GM18861 (cell line): ENCODE measurements around the gene HAL.
A peak's percentile ranks its signal among the peaks of the same experiment; 100 is the strongest.

ENCODE experiments used
- ATAC-seq: cut with Tn5 transposase; IDR thresholded peaks from one replicate; pipeline ENCODE4 v1.9.1; 2021; ENCODE audit not compliant: unreplicated experiment

The HAL gene

DNA sequence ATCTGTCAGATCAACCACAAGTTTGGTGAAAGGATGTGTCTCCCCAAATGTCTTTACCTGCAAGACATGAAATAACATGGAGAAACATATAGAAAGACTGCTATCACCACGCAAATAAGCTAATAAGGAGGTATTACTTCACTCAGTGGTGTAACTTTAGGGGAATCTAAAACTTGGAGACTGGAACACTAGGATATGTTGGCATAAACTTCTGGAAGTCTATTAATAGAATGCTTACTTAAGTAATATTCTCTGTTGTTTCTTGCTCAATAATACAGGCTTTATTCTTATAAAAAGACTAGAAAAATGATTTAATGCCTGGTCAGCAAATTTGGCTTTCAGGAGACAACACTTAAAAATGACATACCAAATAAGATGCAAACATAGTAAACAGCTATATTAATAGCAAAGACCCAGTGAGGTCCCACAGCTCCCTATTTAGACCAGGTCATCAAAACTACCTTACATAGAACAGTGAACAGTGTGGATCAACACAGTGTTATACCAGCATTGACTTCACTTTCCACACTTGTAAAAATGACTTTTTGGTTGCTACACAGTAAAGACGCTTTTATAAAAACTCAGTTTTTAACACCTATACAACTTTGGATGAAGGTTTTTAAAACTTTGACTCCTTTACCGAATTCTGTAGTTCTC is 18.9 kb upstream of the HAL start:
- no peak for ATAC-seq

DNA sequence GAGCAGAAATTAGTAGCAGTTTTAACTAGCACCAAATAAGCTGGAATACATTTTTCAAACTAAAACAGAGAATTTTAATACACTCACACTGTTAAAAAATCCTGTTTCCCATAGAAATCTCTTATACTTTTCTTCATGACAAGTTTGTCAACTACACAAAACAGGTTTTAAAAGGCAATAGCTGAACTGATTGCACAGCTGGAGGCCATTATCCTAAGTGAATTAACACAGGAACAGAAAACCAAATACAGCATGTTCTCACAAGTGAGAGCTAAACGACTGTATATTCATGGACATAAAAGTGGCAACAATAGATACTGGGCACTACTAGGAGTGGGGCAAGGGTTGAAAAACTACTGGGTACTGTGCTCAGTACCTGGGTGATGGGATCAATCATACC is 11.6 kb upstream of the HAL start:
- no peak for ATAC-seq

DNA sequence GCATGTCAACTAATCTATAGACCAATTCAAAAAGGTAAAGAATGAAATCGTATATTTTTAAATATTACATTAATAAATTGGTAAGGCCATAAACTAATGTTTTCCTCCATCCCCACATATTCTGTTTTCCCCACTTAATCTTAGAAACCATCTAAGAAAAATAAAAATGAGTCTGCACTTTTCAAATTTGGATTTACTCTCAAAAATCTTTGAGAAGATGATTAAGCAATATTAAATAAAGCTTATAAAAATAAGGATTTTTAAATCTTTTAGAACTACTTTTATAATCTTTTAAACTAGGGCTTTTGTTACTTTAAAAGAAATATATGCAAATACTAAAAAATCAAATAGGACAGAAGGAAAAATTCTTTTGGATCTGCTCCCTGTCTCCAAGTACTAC is 10.6 kb upstream of the HAL start:
- no peak for ATAC-seq

DNA sequence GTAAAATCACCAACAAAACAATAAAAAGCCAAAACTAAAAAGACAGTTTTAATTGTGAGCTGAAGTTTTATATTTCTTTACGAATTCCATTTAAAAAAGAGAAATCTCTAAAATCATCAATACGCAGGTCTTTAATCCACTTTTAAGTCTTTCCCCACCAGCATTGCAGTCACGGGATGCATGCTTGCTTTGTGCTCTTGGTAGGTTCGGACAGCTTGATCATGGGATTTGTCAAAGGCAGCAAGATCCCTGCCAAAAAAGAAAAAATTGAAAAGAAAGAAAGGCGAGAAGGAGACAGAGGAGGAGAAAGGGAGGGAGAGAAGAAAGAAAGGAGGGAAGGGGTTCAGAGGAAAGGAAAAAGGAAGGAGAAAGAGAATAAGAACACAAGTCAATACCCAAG is 4.7 kb upstream of the HAL start:
- no peak for ATAC-seq

DNA sequence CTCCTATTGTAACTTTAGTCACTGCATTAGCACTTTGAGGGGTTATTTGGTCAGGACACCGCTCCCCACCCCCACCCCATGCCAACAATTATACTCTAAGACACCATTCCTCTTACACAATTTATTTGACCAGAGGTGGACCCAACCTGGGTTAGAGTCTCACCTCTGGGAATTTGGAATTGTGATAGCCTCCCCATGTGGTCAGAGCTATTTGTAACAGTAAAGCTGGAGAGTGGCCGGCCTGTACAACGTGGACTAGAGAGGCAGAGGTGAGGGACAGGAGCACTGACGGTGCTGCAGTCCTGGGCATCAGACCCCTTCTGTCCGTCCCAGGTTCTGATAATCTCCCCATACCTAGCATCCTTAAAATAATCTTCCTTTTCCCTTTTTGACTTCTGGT is 3.3 kb upstream of the HAL start:
- no peak for ATAC-seq

DNA sequence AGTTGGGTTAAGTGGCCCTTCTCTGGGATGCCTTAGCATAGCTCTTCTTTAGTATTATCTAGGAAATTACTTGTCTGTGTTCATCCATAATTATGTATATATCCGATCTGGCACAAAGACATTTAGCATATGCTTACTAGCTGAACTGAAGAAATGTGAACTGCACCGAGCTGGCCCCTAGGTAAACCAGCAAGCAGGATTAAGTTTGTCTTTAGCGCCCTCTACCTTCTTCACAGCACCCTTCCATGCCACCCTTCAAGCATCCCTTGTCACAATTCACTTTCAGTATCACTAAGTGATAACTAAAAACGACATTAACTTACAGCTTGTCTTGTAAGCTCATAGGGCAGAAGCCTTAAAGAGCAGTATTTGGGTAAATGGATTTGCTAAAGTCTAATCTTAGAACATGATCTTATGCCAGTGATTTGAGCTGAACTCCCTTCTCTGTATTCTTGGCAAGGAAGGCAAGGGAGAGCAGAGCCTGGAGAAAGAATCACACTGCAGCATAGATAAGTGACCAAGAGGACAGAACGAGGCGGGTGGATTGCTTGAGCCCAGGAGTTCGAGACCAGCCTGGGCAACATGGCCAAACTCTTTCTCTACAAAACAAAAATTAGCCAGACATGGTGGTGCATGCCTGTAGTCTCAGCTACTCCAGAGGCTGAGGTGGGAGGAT is 2.6 kb upstream of the HAL start:
- ATAC-seq: peak; percentile 94

DNA sequence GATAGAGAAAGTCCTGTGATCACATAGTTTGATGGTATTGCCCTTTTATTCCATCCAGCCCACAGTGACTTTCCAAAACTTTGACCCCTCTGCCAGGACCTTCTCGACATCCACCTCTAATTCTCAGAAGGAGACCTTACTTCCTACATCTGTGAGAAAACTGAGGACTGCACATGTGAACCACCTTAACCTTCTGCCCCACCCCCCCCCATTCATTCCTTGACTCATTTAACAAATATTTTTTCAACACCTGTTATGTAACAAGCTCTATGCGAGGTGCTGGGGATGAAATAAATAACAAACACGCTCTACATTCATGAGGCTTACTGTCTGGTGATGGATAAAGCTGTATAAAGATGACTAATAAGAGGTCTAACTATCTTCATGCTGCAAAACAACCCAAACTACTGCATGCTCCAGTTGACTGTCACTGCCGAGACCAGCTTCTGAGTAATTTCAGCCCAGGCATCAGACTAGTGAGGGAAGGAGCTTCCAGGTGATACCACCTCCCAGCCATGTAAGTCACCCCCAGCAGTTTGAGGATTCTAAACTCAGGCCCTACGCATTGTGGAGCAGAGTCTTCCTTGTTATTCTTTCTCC is 1.9 kb upstream of the HAL start:
- no peak for ATAC-seq

DNA sequence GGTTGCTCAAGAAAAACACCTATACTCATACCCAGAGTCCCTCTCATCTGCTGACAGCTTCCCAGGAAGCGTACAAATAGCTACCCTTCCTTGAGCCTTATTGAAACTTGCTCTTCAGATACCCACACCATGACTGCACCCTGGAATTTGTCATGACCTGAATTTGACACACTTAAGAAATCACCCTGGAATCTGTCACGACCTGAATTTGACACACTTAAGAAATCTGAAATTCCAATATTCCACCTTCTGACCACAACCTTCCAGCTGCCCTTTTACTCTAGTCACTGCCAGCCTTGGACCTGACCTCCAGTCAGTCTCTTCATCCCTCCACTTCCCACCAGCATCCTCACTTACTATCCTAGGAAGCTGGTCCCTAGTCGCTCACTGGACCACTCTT is 1.1 kb upstream of the HAL start:
- no peak for ATAC-seq

DNA sequence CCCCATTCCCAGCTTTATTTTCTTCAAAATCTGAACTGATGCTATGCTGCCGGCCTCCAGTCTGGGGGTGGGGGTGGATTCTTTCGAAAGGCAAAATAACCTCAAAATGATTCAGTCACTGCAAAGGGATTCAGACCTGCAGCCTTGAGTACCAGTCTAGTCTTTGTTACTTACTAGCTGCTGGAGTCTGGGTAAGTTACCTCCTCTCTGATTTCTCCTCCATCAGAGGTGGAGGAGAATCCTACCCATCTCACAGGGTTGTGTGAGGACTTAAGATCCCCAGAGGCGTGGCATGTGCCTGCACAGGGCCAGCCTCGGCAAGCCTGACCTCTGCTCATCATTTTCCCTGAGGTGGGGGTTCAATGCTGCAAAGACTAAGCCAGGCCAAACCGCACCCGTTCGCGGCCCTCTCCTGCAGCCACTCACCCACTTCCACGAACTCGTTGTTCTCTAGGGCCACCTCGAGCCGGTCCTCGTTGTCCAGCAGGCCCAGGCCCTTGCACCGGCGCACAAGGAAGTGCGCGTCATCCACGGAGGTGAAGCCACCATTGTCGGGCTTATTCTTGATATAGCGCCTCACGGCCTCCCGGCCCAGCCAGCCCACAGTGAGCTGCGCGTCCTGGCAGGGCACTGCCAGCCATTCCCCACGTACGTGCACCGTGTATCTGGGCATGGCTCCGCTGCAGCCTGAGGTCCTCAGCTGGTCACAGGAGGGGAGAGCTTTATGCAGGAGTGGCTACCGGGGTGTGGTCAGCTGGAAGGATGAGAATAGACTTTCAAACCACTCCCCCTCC is 709 bp downstream of the HAL start:
- no peak for ATAC-seq

DNA sequence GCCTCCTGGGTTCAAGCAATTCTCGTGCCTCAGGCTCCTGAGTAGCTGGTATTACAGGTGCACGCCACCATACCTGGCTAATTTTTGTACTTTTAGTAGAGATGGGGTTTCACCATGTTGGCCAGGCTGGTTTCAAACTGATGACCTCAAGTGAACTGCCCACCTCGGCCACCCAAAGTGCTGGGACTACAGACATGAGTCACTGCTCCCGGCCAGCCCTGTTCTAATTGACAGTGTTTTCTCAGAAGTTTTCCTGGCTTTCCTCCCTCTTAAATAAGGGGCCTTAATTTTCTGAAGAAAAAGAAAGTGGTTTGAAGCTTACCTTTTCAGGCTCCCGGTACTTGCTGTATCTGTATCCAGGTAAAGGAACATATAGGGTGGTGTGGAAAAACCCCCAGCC is 1.7 kb downstream of the HAL start:
- ATAC-seq: no peak

DNA sequence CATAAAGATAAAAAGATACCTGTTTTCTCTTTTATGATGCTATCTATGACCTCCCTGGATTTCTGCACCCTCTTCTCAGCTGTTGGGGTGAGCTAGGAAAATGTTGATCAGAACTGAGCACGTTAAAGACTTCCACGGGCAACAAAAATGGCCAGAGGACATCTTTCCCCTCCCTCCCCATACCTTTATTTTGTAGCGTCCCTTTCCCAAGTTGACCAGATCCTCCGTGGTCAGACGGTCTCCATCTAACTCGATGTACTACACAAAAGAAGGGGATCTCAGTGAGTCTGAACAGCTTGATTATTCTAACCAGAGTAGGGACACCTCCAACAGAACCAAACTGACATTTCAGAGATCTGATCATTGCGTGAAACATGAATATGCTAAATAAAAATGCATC is 2.2 kb downstream of the HAL start:
- ATAC-seq: no peak

DNA sequence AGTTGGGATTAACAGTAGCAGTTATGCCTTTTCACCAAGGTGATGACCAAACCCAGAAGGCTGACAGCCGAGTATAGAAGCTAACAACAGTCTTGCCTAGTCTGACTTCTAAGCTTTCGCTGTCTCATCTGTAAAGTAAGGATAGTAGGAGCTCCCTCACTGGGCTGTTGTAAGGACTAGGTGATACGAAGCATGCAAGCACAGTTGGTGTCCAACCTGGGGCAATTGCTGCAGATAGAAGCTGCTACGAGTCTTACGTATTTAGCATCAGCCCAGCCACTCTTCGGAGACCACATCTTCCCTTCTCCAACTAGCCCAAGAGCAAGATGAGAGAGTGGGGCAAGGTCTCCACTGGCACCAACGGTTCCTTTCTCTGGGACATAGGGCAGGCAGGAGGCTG is 6.0 kb downstream of the HAL start:
- no peak for ATAC-seq

DNA sequence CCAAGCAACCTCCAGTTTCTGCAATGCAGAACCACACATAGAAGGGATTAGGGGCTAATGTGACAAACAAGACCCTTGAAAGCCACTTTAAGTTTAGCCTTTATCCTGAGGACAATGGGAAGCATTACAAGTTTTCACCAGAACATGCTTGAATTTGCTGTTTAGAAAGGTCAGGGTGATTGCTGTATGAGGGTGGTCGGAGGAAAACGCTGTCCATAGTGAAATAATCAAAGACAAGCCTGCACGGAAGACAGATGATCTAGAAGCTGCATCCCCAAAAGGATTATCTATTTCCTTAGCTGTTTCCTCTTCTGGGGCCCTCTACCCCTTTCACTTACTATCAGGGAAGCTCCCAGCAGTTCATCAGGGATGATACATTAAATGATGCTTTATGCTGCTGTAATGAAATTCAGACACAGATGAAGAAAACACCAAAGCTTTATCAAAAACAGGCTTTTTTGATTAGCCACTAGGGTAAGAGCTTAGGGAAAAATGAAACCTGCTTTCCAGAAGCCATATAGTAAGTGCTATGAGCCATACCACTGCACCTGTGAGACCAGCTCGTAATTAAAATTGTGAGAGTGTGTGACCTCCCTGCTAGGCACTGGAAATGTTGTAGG is 6.5 kb downstream of the HAL start:
- no peak for ATAC-seq

DNA sequence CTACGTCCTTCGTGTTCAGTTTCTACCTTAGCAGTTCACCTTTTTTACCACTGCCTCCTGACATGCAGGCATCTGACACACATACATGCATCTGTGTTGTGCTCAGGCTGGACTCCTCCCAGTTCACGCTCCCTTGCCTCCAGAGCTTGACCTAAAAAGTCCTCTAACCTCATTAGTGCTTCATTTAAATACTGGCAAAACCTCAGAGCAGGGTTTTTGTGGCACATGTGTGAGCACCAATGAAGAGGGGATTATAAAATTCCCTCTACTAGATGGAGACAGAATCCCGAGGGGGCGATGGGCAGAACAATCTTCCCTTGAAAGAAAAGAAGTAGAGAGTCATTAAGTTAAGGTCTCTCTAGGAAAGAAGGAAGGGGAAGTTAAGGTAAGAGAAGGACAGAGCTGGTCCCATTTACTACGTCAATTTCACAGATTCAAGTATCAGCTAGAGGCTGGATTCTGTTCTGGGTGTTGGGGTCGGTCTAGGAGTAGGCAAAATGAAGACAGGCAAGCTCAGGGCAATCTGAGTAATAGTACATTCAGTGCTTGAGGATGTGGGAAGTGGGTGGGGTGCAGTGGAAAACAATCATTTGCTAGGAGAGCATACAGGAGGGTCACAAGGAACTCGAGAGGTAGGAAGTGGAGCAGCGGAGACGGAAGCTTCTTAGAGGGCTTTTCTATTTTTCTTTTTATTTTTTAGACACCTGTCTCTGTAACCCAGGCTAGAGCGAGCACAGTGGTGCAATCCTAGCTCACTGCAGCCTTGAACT is 7.5 kb downstream of the HAL start:
- ATAC-seq: no peak

DNA sequence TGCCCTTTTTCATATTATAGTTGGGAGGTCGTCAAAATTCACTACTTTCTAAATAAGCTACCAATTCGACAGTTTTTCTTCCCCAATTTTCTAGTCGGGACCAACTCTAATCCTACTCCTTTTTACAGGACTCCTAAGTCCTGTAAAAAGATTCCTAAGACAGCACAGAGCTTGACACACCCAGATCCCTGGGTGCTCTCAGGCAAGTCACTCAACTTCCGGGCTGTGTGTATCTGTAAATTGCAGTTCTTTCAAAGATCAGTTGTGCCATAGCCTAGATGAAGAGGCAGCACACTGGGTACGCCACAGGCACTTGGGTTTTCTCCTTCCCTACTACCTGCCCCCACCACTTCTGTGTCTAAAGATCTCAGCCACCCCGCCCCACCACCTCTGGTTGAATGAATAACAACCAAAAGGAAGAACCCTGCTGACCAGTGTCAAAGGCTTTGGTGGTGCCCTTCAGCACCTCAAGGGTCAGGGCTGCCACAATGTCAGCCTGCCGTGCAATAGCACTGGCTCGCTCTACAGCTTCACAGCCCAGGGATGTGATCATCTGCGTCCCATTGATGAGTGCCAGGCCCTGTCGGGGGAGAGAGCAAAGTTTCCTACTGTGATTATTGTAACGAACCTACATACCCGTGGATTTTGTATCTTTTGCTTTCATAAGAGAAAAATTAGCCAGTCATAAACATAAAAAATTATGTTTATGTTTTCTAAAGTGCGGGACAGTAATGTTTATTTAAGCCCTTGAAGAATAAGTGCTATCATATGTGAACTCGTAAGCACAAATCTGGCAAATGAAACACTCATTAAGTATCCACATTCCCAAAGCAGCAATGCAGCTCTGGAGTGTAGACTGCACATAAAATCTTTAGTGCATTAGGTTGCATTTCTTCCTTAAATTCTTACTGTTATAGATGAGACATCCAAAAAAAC is 9.2 kb downstream of the HAL start:
- no peak for ATAC-seq

DNA sequence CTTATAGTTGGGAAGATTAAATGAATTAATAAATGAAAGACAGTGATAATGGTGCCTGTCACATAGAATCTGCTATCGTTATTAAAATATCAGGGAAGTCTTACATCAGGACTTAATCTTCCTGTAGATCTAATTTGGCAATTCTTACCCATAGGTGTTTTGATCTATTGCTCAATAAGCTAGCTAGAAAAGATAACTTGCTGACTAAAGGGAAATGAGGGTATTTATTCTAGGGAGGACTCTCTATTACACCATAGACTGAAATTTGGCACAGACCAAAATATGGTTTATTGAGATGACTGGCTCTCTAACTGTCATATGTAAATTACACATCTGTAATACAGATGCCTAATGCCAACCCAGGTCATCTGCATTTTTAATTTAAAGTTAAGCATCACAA is 11.5 kb downstream of the HAL start:
- ATAC-seq: no peak

DNA sequence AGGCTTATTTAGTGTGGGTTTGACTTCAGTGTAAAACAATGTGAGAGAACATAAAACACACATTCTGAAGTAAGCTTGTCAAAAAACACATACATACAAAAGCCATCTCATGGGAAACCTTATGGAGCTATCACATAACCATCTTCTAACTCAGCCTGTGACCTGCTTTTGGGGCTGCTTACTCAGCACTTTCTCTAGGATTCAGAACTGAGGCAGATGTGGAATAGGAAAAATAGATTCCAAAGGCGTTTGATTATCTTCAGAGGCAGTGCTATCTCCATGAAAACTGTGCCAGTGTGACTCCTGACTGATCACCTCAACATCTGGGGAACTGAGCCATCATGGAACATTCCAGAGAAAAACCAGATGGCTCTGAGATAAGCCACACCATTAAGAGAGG is 13.5 kb downstream of the HAL start:
- ATAC-seq: no peak

DNA sequence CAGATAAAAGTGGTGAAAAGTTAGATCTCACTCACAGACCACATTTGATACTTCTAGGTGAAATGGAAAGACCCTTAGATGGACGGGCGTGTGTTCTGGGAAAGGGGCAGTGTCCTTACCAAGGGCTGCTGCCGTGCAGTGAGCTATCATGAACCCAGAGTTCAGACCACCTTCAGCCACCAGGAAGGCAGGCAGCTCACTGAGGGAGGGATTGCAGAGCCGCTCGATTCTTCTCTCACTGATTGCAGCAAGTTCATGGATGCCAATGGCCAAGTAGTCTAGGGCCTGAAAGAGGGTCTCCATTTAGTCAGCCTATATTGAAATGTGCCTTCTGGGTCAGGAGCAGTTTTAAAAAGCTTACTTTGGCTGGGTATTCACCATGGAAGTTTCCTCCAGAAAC is 15.7 kb downstream of the HAL start:
- ATAC-seq: no peak

DNA sequence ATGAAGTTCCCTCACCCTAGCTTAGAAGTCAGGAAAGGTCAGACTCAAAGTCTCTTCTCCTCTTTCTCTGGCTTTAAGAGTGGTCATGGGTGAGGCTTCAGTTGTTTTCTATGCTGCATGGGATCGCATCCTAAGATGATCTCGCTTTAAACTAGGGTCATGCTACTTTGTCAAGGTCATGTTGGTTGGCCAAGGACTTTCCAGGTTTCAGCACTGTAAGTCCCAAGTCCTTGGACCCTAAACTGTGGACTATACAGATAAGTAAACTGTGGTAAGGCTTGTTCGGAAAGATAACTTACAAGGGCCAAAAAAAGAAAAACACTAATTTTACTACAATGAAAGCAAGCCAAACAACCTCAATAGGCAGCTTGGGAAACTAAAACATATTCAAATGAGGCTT is 17.4 kb downstream of the HAL start:
- ATAC-seq: no peak

DNA sequence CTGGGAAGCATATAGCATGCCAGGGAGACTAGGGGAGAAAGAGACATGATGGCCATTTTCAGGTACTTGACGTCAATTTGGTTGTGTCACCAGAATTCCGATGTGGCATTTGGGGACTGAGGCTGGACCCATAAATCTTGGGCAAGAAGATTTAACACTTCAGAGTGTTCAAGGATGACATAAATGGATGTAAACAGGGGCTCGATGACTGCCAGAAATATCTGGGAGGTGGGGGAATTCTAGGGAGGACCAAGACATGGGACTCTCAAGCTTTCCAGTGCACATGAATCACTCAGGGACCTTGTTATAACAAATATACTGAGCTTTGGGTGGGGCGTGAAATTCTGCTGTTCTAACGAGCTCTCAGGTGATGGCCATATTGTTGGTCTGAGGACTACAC is 17.8 kb downstream of the HAL start:
- no peak for ATAC-seq
